ENCODE measurements around the gene DPP6. TPM values are rescaled to one million over a fixed set of nuclear protein-coding genes. Genes with fewer than 3 reads are reported as not detected.

DPP6 gene
- total RNA-seq, 1 experiment from 2014 or later = not detected

DNA sequence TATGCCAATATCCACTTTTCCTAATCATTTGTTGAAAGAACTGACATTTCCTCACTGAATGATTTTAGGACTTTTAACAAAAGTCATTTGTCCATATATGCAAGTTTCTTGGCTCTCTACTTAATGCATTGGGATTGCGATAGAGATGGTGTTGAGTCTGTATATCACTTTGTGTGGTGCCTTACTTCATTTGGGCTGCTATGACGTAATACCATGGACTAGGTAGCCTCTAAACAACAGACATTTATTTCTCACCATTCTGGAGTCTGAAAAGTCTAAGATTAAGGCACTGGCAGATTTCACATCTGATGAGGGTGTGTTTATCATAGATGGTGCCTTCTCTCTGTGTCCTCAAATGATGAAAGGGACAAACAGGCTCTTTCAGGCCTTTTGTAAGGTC is 342.6 kb downstream of the DPP6 start:
- Histone ChIP-seq H3K36me3 (no peaks in the 10 kb centered on the region), H3K4me3 (no peak overlapping the region), H3K9me3 (replicated peaks) (no peaks in the 10 kb centered on the region), H3K27ac (no peak overlapping the region), H3K27me3 (peaks cover 7% of the 10 kb centered on the region; the same call in 1 of the 2 replicates), H3K4me1 (no peaks in the 10 kb centered on the region)
- DNase-seq = no peak

DNA sequence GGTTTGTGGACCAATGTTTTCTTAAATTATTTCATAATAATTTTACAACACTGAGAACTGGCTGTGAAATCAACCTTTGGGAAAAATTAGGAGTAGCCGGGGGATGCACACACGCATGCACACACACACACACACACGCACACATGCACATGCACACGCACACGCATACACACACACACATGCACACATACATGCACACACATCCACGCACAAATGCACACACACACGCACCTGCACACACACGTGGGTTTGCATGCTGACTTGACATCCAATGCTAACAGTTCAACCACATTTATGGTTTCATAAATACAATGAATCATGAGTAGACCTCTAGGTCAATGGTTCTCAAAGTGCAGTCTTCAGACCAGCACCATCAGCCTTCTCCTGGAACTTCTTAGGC is 354.1 kb downstream of the DPP6 start:
- Histone ChIP-seq H3K27me3 (no peaks in the 10 kb centered on the region), H3K9me3 (replicated peaks) (no peaks in the 10 kb centered on the region), H3K27ac (no peak overlapping the region), H3K4me1 (no peaks in the 10 kb centered on the region), H3K36me3 (no peaks in the 10 kb centered on the region), H3K4me3 (no peak overlapping the region)
- no peak for DNase-seq

DNA sequence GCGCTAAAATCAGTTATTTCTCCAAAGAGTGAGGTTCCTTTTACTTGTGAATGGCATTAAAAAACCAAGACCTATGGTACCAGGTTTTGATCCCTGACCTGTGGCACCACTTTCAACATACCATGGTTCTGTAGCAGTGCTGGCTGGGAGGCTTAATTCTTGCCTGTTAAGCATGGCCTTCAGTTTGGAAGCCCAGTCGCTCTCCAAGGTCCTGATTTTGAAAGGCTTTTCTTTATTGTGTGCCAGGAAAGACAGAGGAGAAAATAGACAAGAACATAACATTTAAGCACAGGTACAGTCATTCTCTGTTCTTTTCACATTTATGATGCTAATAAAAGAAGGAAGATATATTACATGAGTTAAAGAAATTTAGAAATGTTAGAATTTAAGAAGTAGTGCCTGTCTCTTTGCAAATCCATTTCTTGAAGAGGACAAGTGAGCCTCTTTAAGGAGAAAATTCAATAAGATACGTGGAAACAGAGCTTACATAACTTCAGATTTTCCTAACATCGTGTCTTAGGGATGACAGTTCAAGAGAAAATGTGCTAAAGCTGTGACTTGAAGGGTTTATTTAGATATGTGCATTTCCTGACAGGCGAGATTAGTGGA is 357.6 kb downstream of the DPP6 start:
- H3K27ac ChIP-seq = no peak overlapping the region
- H3K36me3 ChIP-seq = no peaks in the 10 kb centered on the region
- H3K4me1 ChIP-seq = no peaks in the 10 kb centered on the region
- no peaks in the 10 kb centered on the region for H3K9me3 ChIP-seq (replicated peaks)
- H3K4me3 ChIP-seq = no peak overlapping the region
- H3K27me3 ChIP-seq = no peaks in the 10 kb centered on the region
- peak; percentile 43 to 76 for DNase-seq

DNA sequence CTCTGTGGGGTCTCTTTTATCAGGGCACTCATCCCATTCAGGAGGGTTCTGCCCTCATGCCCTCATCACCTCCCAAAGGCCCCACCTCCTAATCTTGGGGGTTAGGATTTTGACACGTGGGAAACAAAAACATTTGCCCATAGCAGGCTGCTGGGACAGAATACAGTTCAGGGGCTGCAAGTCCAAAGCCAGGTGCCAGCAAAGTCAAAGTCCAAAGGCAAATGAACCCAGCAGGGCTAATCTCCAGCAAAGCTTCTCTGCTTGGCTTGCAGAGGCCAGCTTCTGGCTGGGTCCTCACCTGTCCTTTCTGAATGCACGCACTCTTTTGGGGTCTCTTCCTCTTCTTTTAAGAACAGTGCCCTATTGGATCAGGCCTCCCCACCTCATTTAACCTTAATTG is 359.9 kb downstream of the DPP6 start:
- no peak for DNase-seq
- Histone ChIP-seq H3K27ac (no peak overlapping the region), H3K27me3 (no peaks in the 10 kb centered on the region), H3K4me3 (no peak overlapping the region), H3K9me3 (replicated peaks) (no peaks in the 10 kb centered on the region), H3K36me3 (no peaks in the 10 kb centered on the region), H3K4me1 (no peaks in the 10 kb centered on the region)

DNA sequence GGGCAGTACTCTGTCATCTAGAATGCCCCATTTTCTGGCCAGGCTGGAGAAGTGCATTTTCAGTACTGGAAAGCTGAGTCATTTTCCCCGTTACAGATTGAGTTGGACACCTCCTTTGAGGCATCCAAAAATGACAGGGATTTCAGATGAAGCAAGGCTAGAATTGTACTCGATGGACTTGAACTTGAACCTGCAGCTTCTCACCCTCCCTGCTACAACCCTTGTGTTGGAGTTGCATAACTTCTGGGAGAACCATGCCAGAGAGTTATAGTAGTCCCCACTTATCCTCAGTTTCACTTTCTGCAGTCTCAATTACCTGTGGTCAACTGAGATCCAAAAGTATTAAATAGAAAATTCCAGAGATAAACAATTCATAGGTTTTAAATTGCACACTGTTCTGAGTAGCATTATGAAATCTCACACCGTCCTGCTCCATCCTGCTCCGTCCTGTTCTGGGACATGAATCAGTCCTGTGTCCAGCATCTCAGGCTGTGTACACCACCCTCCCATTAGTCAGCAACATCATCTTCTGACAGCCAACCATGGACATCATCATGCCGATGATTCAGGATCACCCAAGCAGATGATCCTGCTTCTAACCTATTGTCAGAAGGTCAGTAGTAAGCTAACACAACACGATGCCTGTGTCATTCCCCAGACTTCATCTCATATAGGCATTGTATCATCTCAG is 363.7 kb downstream of the DPP6 start:
- peaks cover 7% of the 10 kb centered on the region; the same call in 1 of the 2 replicates for H3K27me3 ChIP-seq

DNA sequence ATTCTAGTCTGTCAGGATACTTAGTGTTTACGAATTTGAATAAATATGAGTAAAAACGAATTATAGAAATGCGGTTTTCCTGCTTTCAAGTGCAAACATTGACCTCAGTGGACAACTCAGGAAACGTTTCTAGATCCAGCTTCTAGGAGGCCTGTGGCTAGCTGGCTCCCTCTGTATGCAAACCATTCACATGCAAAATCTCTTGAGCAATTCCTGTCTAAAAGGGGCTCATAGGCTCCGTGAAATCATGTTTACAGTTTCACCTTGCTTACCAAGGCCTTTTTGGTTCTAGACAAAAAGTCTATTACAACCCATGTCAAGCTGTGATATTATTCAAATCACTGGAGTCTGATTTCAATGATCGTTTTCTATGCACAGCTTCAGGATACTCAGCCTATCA is 364.5 kb downstream of the DPP6 start:
- Histone ChIP-seq H3K27ac (no peak overlapping the region), H3K27me3 (peaks cover 7% of the 10 kb centered on the region; the same call in 1 of the 2 replicates), H3K4me1 (no peaks in the 10 kb centered on the region), H3K4me3 (no peak overlapping the region), H3K9me3 (replicated peaks) (no peaks in the 10 kb centered on the region), H3K36me3 (no peaks in the 10 kb centered on the region)
- no peak for DNase-seq

More for the DNA sequence above, 363.7 kb downstream of the DPP6 start:
- no peak overlapping the region for H3K27ac ChIP-seq
- no peak for DNase-seq
- H3K4me1 ChIP-seq = no peaks in the 10 kb centered on the region
- no peak overlapping the region for H3K4me3 ChIP-seq
- H3K36me3 ChIP-seq = no peaks in the 10 kb centered on the region
- no peaks in the 10 kb centered on the region for H3K9me3 ChIP-seq (replicated peaks)

DNA sequence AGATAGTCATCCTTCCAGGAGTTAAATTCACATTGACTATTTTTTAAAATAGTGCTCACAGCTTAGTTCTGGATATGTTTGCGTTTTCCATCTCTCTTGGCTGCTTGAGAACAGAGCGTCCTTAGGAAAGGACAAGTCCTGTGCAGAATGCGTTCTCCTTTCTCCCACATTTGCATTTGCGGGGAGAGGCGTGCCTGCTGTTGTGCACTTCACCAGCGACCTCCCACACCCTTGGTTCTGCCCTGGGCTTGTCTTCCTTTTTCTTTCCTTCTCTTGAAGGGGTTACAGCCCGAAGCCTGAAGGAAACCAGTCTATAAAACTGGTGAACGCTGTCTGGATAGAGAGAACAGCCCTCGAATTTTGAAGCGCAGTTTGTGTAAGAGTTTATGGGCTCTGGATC is 367.1 kb downstream of the DPP6 start:
- Histone ChIP-seq H3K4me1 (no peaks in the 10 kb centered on the region), H3K4me3 (no peak overlapping the region), H3K27me3 (peaks cover 7% of the 10 kb centered on the region; the same call in 1 of the 2 replicates), H3K36me3 (no peaks in the 10 kb centered on the region), H3K27ac (no peak overlapping the region), H3K9me3 (replicated peaks) (no peaks in the 10 kb centered on the region)
- no peak for DNase-seq

DNA sequence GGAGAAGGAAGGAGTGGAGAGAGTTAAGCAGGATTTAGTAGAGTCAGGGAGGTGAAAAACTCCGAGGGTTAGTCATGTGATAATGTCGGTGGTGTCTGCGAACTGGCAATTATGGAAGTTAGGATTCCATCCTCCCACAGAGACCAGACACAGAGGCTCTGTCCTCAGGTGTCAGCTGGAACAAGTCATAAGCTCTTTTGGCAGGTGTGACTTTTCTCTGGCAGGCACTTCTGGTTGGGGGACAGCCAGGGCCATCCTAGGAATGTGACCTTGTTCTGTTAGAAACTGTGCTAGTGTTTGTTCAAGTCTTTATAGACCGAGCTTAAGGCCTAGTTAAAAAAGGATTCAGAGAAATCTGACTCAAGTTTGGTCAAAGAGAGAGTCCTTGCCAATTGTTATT is 371.0 kb downstream of the DPP6 start:
- Histone ChIP-seq H3K9me3 (replicated peaks) (no peaks in the 10 kb centered on the region), H3K36me3 (no peaks in the 10 kb centered on the region), H3K27me3 (peaks cover 7% of the 10 kb centered on the region; the same call in 1 of the 2 replicates), H3K27ac (no peak overlapping the region), H3K4me1 (no peaks in the 10 kb centered on the region), H3K4me3 (no peak overlapping the region)
- DNase-seq = peak in 1 of 2 experiments; percentile 8

DNA sequence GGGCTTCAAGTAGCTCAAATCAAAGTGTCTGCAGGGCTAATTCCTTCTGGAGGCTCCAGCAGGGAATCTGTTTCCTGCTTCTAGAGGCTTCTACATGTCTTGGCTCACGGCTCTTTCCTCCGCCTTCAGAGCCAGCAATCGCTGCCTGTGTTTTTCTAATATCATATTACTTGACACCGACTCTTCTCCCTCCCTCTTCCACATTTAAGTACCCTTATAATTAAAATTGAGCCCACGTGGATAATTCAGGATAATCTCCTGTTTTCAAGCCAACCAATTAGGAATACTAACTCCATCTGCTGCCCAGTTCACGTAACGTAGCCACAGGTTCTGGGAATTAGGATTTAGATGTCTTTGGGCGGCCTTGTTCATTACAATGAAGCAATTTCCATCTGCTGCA is 372.2 kb downstream of the DPP6 start:
- Histone ChIP-seq H3K27me3 (peaks cover 7% of the 10 kb centered on the region; the same call in 1 of the 2 replicates), H3K27ac (no peak overlapping the region), H3K9me3 (replicated peaks) (no peaks in the 10 kb centered on the region), H3K4me3 (no peak overlapping the region), H3K4me1 (no peaks in the 10 kb centered on the region), H3K36me3 (no peaks in the 10 kb centered on the region)
- no peak for DNase-seq

DNA sequence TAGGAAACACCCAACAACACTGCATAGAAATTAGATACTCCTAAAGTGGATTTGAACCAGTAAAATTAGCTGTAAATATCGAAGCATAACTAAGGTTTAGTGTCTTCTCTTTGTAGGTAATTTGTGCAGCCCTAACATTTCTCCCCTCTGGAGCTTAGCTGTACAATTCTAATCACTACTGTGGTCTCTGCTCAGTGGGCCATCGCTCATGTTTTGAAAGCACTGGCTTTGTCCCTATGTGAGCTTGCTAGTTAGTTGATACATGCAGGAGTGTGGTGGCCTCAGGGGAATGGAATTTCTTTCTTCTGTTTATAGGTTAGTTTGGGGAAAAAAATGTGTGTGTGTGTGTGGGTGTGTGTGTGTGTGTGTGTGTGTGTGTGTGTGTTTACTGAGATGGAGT is 373.1 kb downstream of the DPP6 start:
- no peak for DNase-seq
- H3K27ac ChIP-seq = no peak overlapping the region
- H3K36me3 ChIP-seq = no peaks in the 10 kb centered on the region
- no peaks in the 10 kb centered on the region for H3K4me1 ChIP-seq
- H3K4me3 ChIP-seq = no peak overlapping the region
- H3K9me3 ChIP-seq (replicated peaks) = no peaks in the 10 kb centered on the region
- H3K27me3 ChIP-seq = peaks cover 4% of the 10 kb centered on the region; the same call in 1 of the 2 replicates

DNA sequence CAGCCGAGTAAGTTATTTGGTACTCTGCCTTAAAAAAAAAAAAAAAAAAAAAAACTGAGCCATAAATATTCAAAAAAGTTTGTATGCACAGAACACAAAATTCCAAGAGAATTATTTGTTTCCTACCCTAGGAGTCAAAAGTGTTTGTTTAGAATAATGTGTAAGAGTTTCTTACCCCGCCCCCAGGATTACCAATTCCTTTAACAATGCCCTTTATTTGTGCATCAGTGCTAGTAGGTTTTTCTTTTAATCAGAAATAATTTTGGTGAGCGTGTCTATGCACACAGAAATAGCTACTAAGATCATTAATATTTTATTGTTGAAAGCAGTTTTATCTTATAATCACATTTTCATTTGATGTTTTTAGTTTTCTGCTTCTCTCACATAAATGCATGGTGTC is 374.6 kb downstream of the DPP6 start:
- H3K27ac ChIP-seq = no peak overlapping the region
- no peak for DNase-seq
- no peaks in the 10 kb centered on the region; the same call in 1 of the 2 replicates for H3K27me3 ChIP-seq
- no peaks in the 10 kb centered on the region for H3K36me3 ChIP-seq
- no peaks in the 10 kb centered on the region for H3K9me3 ChIP-seq (replicated peaks)
- no peak overlapping the region for H3K4me3 ChIP-seq
- no peaks in the 10 kb centered on the region for H3K4me1 ChIP-seq

DNA sequence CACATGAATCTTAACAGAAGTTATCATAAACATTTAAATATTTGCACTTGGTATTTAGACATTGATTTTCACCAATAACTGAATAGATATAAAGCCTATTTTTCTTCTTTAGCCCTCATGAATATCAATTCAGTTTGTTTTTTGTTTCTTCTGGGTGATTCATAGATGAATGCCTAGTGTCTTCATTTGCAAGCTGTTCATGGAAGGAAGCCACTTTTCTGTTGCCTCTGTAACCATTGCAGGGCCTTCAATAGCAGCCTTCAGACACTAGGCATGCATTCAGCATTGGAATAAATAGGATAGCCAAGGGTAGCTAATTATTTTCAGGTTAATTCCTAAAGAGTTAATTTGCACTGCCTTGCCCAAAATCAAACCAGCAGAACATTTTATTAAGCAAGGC is 375.3 kb downstream of the DPP6 start:
- H3K36me3 ChIP-seq = no peaks in the 10 kb centered on the region
- DNase-seq = no peak

DNA sequence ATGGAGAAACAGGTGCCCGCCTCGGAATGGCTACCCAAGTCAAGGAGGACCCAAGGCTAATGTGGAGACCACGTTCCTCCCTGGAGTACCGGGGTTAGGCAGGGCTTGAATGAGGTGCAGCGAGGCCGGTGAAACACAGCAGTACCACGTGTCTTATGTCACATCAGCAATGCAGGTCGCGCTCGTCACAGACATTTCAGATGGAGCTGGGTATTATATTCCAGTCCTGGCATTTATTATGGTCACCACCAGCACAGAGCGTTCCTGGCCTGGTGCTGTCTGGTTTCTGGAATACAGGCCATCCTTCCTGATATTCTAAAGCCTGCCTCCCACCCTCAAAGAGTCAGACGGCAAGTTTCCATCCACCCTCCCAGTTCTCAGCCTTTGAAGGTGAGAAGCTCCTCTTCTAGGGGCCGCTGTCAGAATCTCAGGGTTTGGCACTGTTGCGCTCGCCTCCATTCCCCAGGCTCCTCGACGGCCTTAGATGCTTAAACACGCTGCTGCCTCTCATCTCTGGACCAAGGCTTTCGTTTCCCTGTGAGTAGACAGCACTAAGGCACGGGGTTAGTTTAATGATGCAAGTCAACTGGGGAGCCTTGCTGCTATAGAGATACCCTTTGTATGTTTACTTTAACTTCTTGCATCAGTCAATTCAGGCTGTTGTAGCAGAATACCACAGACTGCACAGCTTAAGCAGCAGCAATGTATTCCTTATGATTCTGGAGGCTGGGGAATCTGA is 377.6 kb downstream of the DPP6 start:
- Histone ChIP-seq H3K9me3 (replicated peaks) (no peaks in the 10 kb centered on the region), H3K4me3 (no peak overlapping the region), H3K4me1 (no peaks in the 10 kb centered on the region), H3K36me3 (no peaks in the 10 kb centered on the region), H3K27ac (no peak overlapping the region), H3K27me3 (0 out of 2 replicates have a peak, but pooled peaks cover 3% of the 10 kb centered on the region)
- DNase-seq = no peak

More for the DNA sequence above, 375.3 kb downstream of the DPP6 start:
- Histone ChIP-seq H3K9me3 (replicated peaks) (no peaks in the 10 kb centered on the region), H3K27me3 (peaks cover 2% of the 10 kb centered on the region; the same call in 1 of the 2 replicates), H3K27ac (no peak overlapping the region), H3K4me1 (no peaks in the 10 kb centered on the region), H3K4me3 (no peak overlapping the region)

DNA sequence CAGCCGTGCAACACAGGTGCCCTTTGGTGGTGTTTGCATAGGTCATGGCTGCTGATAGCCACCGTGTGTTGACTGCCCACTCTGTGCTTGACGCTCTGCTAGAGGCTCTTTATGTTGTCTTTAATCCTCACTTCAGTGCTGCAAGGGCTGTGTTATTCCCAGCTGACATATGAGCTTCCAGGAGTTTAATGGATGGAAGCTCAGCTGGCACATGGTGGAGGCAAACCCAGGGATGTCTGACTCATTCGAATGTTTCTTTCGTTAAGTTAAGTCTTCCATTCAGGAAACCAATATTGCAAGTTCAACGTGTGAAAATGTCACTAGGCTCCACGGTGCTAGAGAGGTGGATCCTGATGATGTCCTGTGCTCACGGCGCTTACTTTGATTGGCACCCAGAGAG is 378.4 kb downstream of the DPP6 start:
- no peaks in the 10 kb centered on the region for H3K9me3 ChIP-seq (replicated peaks)

DNA sequence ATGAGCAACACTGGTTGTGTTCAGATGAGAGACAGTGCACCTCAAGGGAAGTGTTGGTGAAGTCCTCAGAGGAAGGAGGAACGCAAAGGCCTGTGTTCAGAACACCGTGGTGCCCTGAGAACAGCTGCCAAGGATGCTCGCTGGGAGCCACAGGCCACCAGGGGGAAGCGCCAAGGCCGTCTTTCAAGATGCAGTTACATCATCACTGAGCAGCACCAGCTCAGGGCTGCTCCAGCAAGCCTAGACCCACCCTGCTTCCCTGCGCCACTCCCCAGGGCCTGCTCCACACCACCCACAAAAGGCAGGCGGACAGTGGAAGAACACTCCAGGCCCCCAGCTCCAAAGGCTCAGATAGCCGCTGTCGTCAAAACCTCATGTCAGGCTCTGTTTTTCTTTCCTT is 378.8 kb downstream of the DPP6 start:
- H3K4me1 ChIP-seq = no peaks in the 10 kb centered on the region
- H3K27me3 ChIP-seq = 0 out of 2 replicates have a peak, but pooled peaks cover 3% of the 10 kb centered on the region
- DNase-seq = no peak
- no peak overlapping the region for H3K27ac ChIP-seq
- no peaks in the 10 kb centered on the region for H3K36me3 ChIP-seq
- H3K9me3 ChIP-seq (replicated peaks) = no peaks in the 10 kb centered on the region
- no peak overlapping the region for H3K4me3 ChIP-seq

More for the DNA sequence above, 378.4 kb downstream of the DPP6 start:
- Histone ChIP-seq H3K4me1 (no peaks in the 10 kb centered on the region), H3K36me3 (no peaks in the 10 kb centered on the region), H3K4me3 (no peak overlapping the region), H3K27me3 (0 out of 2 replicates have a peak, but pooled peaks cover 3% of the 10 kb centered on the region), H3K27ac (no peak overlapping the region)
- DNase-seq = no peak

Data from SJCRH30 (cell line).